GM23338 (cell line): ENCODE data around the gene FECH. TPM values are rescaled to one million over a fixed set of nuclear protein-coding genes. Genes with fewer than 3 reads are reported as not detected.

Experiments
- ATAC-seq: fragments of 200-7000 bp; cut with Tn5 transposase; 3 replicates; pipeline ENCODE4 v1.9.1; 2020
- DNase-seq: peaks from one replicate; pipeline ENCODE4 v3.0.0-alpha.2; 2015; ENCODE audit warnings: low spot score
- H2AFZ ChIP-seq: fragments of 200-600 bp; sonication (generic); 2 replicates; pipeline ENCODE4 v1.8.0; 2016; ENCODE audit warnings: antibody characterized with exemption, mild to moderate bottlenecking, moderate library complexity
- H3F3A ChIP-seq: fragments of 200-600 bp; sonication (generic); replicated peaks from 2 replicates; pipeline ENCODE4 v1.8.0; 2017; ENCODE audit warnings: antibody characterized with exemption, mixed run types, low read depth
- H3K27ac ChIP-seq: fragments of 200-600 bp; sonication (generic); 2 replicates; pipeline ENCODE4 v1.6.1; 2016; ENCODE audit warnings: low read depth
- H3K27me3 ChIP-seq: fragments of 200-600 bp; sonication (generic); 2 replicates; pipeline ENCODE4 v1.8.0; 2016; ENCODE audit warnings: mild to moderate bottlenecking, mixed run types, moderate library complexity; ENCODE audit not compliant: insufficient read depth
- H3K36me3 ChIP-seq: fragments of 200-600 bp; sonication (generic); 2 replicates; pipeline ENCODE4 v1.8.0; 2016; ENCODE audit warnings: mild to moderate bottlenecking; ENCODE audit not compliant: insufficient read depth
- H3K4me1 ChIP-seq: fragments of 200-600 bp; sonication (generic); 2 replicates; pipeline ENCODE4 v1.8.0; 2016; ENCODE audit warnings: mild to moderate bottlenecking, moderate library complexity; ENCODE audit not compliant: insufficient read depth
- H3K4me2 ChIP-seq: fragments of 200-600 bp; sonication (generic); 2 replicates; pipeline ENCODE4 v1.7.1; 2017; ENCODE audit warnings: mixed run types
- H3K4me3 ChIP-seq: fragments of 200-600 bp; sonication (generic); 2 replicates; pipeline ENCODE4 v1.6.1; 2016; ENCODE audit warnings: mixed run types
- H3K79me2 ChIP-seq: fragments of 200-600 bp; sonication (generic); replicated peaks from 2 replicates; pipeline ENCODE4 v1.8.0; 2017; ENCODE audit warnings: mild to moderate bottlenecking; ENCODE audit not compliant: insufficient read depth
- H3K9me2 ChIP-seq: fragments of 200-600 bp; sonication (generic); 2 replicates; pipeline ENCODE4 v1.8.0; 2017; ENCODE audit not compliant: insufficient read depth
- H4K20me1 ChIP-seq: fragments of 200-600 bp; sonication (generic); replicated peaks from 2 replicates; pipeline ENCODE4 v1.8.0; 2017; ENCODE audit warnings: mild to moderate bottlenecking; ENCODE audit not compliant: insufficient read depth
- H3K27ac Mint-ChIP-seq: 2 replicates; pipeline ENCODE4 v1.8.0; 2020; ENCODE audit warnings: inconsistent platforms, mild to moderate bottlenecking, moderate library complexity, mixed read lengths
- H3K27me3 Mint-ChIP-seq: 3 replicates; pipeline ENCODE4 v1.8.0; 2022; ENCODE audit warnings: low read depth, mild to moderate bottlenecking, moderate library complexity, mixed read lengths, inconsistent platforms; ENCODE audit not compliant: insufficient read depth, poor library complexity
- H3K36me3 Mint-ChIP-seq: 3 replicates; pipeline ENCODE4 v1.8.0; 2021; ENCODE audit warnings: low read depth, mild to moderate bottlenecking, inconsistent platforms, moderate library complexity, mixed read lengths
- H3K4me1 Mint-ChIP-seq: 3 replicates; pipeline ENCODE4 v1.8.0; 2020; ENCODE audit warnings: mild to moderate bottlenecking, inconsistent platforms, mixed read lengths
- H3K4me3 Mint-ChIP-seq: 3 replicates; pipeline ENCODE4 v1.8.0; 2021; ENCODE audit warnings: moderate library complexity, mild to moderate bottlenecking, inconsistent platforms, mixed read lengths
- H3K9me3 Mint-ChIP-seq: 3 replicates; pipeline ENCODE4 v1.8.0; 2020; ENCODE audit warnings: moderate library complexity, mild to moderate bottlenecking, inconsistent platforms, mixed read lengths
- CREB1 ChIP-seq: fragments of 250-450 bp; sonication (Bioruptor Pico); IDR thresholded peaks from 2 replicates; pipeline ENCODE4 v1.5.0; 2020; ENCODE audit warnings: low read depth, mild to moderate bottlenecking, moderate library complexity
- ETS1 ChIP-seq: IDR thresholded peaks from 2 replicates; pipeline ENCODE4 v1.6.1; 2016; ENCODE audit warnings: antibody characterized with exemption
- EZH2 ChIP-seq: fragments of 200-600 bp; sonication (generic); IDR thresholded peaks from one replicate; pipeline ENCODE4 v1.8.0; 2017; ENCODE audit warnings: antibody characterized with exemption, mild to moderate bottlenecking, low read depth; ENCODE audit not compliant: unreplicated experiment
- EZH2phosphoT487 ChIP-seq: fragments of 200-600 bp; sonication (generic); IDR thresholded peaks from one replicate; pipeline ENCODE4 v1.8.1; 2018; ENCODE audit warnings: antibody characterized with exemption; ENCODE audit not compliant: unreplicated experiment
- JUNB ChIP-seq: IDR thresholded peaks from one replicate; pipeline ENCODE4 v1.6.1; 2016; ENCODE audit warnings: antibody characterized with exemption; ENCODE audit not compliant: unreplicated experiment
- NANOG ChIP-seq: IDR thresholded peaks from 2 replicates; pipeline ENCODE4 v1.6.1; 2016; ENCODE audit warnings: antibody characterized with exemption, borderline replicate concordance
- POLR2AphosphoS5 ChIP-seq: IDR thresholded peaks from 2 replicates; pipeline ENCODE4 v1.6.1; 2016; ENCODE audit warnings: antibody characterized with exemption, low read depth
- STAT1 ChIP-seq: IDR thresholded peaks from one replicate; pipeline ENCODE4 v1.6.1; 2016; ENCODE audit warnings: antibody characterized with exemption; ENCODE audit not compliant: unreplicated experiment
- ZNF114 ChIP-seq: fragments of 250-450 bp; sonication (Bioruptor Pico); IDR thresholded peaks from 2 replicates; pipeline ENCODE4 v1.5.0; 2020; ENCODE audit warnings: mild to moderate bottlenecking, moderate library complexity
- polyA plus RNA-seq: library from polyadenylated mRNA; unstranded; fragments of >200 nt; fragmentation: Nextera tagmentation; extraction: Ambion mirVana; gene quantifications from 2 replicates; pipeline ENCODE4 v1.2.1, GENCODE V29; 2016
- total RNA-seq: library from RNA; depleted of rRNA; stranded (reverse); fragments of >200 nt; shearing (Covaris generic); gene quantifications from 2 replicates; pipeline ENCODE4 v1.2.3, GENCODE V29; 2014
- TF ChIP-seq, protein P1 (sequence below): fragments of 250-450 bp; sonication (Bioruptor Pico); IDR thresholded peaks from 2 replicates; pipeline ENCODE4 v1.5.0; 2020; ENCODE audit warnings: mild to moderate bottlenecking, moderate library complexity
- TF ChIP-seq, protein P2 (sequence below): IDR thresholded peaks from one replicate; pipeline ENCODE4 v1.6.1; 2018; ENCODE audit warnings: antibody characterized with exemption; ENCODE audit not compliant: unreplicated experiment

Gene FECH
- total and polyA plus RNA-seq, 2 experiments from 2014 or later = 5.8 to 35.5 TPM

GRCh38 chr18:57579934-57580333 is 6.6 kb downstream of the FECH start (continued):
- TF ChIP-seq, protein P1, sequence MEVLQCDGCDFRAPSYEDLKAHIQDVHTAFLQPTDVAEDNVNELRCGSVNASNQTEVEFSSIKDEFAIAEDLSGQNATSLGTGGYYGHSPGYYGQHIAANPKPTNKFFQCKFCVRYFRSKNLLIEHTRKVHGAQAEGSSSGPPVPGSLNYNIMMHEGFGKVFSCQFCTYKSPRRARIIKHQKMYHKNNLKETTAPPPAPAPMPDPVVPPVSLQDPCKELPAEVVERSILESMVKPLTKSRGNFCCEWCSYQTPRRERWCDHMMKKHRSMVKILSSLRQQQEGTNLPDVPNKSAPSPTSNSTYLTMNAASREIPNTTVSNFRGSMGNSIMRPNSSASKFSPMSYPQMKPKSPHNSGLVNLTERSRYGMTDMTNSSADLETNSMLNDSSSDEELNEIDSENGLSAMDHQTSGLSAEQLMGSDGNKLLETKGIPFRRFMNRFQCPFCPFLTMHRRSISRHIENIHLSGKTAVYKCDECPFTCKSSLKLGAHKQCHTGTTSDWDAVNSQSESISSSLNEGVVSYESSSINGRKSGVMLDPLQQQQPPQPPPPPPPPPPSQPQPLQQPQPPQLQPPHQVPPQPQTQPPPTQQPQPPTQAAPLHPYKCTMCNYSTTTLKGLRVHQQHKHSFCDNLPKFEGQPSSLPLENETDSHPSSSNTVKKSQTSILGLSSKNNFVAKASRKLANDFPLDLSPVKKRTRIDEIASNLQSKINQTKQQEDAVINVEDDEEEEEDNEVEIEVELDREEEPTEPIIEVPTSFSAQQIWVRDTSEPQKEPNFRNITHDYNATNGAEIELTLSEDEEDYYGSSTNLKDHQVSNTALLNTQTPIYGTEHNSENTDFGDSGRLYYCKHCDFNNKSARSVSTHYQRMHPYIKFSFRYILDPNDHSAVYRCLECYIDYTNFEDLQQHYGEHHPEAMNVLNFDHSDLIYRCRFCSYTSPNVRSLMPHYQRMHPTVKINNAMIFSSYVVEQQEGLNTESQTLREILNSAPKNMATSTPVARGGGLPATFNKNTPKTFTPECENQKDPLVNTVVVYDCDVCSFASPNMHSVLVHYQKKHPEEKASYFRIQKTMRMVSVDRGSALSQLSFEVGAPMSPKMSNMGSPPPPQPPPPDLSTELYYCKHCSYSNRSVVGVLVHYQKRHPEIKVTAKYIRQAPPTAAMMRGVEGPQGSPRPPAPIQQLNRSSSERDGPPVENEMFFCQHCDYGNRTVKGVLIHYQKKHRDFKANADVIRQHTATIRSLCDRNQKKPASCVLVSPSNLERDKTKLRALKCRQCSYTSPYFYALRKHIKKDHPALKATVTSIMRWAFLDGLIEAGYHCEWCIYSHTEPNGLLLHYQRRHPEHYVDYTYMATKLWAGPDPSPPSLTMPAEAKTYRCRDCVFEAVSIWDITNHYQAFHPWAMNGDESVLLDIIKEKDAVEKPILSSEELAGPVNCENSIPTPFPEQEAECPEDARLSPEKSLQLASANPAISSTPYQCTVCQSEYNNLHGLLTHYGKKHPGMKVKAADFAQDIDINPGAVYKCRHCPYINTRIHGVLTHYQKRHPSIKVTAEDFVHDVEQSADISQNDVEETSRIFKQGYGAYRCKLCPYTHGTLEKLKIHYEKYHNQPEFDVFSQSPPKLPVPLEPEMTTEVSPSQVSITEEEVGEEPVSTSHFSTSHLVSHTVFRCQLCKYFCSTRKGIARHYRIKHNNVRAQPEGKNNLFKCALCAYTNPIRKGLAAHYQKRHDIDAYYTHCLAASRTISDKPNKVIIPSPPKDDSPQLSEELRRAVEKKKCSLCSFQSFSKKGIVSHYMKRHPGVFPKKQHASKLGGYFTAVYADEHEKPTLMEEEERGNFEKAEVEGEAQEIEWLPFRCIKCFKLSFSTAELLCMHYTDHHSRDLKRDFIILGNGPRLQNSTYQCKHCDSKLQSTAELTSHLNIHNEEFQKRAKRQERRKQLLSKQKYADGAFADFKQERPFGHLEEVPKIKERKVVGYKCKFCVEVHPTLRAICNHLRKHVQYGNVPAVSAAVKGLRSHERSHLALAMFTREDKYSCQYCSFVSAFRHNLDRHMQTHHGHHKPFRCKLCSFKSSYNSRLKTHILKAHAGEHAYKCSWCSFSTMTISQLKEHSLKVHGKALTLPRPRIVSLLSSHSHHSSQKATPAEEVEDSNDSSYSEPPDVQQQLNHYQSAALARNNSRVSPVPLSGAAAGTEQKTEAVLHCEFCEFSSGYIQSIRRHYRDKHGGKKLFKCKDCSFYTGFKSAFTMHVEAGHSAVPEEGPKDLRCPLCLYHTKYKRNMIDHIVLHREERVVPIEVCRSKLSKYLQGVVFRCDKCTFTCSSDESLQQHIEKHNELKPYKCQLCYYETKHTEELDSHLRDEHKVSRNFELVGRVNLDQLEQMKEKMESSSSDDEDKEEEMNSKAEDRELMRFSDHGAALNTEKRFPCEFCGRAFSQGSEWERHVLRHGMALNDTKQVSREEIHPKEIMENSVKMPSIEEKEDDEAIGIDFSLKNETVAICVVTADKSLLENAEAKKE (CRISPR knock-in tag) = no peak
- no peak for TF ChIP-seq CREB1
- TF ChIP-seq NANOG = no peak
- TF ChIP-seq JUNB = no peak
- TF ChIP-seq EZH2 = no peak
- no peak for TF ChIP-seq ZNF114 (CRISPR knock-in tag)
- TF ChIP-seq STAT1 = no peak
- no peak for TF ChIP-seq EZH2phosphoT487
- TF ChIP-seq POLR2AphosphoS5 = no peak
- no peak for TF ChIP-seq ETS1

DNA sequence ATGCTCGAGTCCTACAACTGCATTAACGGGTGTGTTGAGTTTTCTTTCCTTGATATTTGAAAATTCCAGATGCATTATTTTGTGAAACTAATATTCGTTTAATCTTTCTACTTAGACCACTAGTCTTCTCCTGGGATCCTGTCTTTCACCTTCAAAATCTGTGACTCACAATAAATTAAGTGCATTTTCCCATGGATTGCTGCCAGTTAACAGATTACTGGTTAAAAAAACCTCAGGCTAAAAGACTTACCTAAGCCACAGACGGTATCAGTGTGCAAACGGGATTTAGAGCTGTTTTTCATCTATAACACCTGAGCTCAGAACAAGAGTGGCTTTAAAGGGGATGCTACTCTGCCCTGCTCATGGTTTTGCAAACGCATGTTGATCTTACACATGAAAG is 10.2 kb downstream of the FECH start:
- Histone ChIP-seq H3K27me3 (no peaks in the 10 kb centered on the region), H3K36me3 (peaks cover 8% of the 10 kb centered on the region), H3K4me3 (no peak overlapping the region), H3K4me1 (no peaks in the 10 kb centered on the region), H3K79me2 (no peaks in the 10 kb centered on the region), H3K27ac (no peak overlapping the region), H3K4me2 (no peak overlapping the region), H3F3A (no peaks in the 10 kb centered on the region), H2AFZ (no peak overlapping the region), H3K9me2 (no peaks in the 10 kb centered on the region), H4K20me1 (peaks cover 4% of the 10 kb centered on the region)
- H3K36me3 Mint-ChIP-seq = peaks cover 17% of the 10 kb centered on the region
- no peaks in the 10 kb centered on the region for H3K27me3 Mint-ChIP-seq
- TF ChIP-seq EZH2phosphoT487 (no peak), STAT1 (no peak)
- TF ChIP-seq, protein P2, sequence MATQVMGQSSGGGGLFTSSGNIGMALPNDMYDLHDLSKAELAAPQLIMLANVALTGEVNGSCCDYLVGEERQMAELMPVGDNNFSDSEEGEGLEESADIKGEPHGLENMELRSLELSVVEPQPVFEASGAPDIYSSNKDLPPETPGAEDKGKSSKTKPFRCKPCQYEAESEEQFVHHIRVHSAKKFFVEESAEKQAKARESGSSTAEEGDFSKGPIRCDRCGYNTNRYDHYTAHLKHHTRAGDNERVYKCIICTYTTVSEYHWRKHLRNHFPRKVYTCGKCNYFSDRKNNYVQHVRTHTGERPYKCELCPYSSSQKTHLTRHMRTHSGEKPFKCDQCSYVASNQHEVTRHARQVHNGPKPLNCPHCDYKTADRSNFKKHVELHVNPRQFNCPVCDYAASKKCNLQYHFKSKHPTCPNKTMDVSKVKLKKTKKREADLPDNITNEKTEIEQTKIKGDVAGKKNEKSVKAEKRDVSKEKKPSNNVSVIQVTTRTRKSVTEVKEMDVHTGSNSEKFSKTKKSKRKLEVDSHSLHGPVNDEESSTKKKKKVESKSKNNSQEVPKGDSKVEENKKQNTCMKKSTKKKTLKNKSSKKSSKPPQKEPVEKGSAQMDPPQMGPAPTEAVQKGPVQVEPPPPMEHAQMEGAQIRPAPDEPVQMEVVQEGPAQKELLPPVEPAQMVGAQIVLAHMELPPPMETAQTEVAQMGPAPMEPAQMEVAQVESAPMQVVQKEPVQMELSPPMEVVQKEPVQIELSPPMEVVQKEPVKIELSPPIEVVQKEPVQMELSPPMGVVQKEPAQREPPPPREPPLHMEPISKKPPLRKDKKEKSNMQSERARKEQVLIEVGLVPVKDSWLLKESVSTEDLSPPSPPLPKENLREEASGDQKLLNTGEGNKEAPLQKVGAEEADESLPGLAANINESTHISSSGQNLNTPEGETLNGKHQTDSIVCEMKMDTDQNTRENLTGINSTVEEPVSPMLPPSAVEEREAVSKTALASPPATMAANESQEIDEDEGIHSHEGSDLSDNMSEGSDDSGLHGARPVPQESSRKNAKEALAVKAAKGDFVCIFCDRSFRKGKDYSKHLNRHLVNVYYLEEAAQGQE = no peak
- H3K4me1 Mint-ChIP-seq = peaks cover under 1% of the 10 kb centered on the region; the same call in 1 of the 3 replicates
- no peak overlapping the region for H3K4me3 Mint-ChIP-seq
- H3K27ac Mint-ChIP-seq = no peak overlapping the region
- no peaks in the 10 kb centered on the region for H3K9me3 Mint-ChIP-seq
- ATAC-seq (no peak), DNase-seq (no peak)
